ENCODE data around the gene TGOLN2.

DNA sequence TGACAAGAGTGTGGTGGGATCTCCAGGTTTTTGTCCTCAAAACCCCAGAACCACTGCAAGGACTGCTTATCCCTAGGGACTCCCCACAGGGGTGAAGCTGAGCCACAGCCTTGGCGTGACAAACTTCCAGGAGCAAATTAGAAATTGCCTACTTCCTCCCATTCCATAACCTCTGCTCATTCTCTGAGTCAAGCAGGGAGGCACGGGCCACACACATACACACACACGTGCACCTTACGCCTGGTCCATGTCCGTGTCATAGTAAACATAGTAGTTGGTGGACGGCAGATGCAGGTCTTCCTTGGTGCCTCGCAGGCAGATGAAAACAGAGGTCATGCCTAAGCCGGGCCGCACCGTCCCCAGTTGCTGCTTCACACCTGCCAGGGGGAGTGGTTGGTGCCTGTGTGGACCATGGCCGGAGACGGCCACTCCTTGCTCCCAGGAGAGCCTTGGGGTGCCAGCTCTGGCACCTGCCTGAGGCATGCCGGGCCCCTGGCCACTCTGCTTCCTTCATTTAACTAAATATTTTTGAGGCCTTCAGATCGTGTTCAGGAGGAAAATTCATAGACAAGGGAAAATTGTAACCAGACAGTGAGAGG is 16.7 kb upstream of the TGOLN2 start:
- no peak for TF ChIP-seq POLR2AphosphoS5 (IDR thresholded peaks at IDR 0.05; ENCODE audit: low read depth, low read length)
- TF ChIP-seq, protein P1, sequence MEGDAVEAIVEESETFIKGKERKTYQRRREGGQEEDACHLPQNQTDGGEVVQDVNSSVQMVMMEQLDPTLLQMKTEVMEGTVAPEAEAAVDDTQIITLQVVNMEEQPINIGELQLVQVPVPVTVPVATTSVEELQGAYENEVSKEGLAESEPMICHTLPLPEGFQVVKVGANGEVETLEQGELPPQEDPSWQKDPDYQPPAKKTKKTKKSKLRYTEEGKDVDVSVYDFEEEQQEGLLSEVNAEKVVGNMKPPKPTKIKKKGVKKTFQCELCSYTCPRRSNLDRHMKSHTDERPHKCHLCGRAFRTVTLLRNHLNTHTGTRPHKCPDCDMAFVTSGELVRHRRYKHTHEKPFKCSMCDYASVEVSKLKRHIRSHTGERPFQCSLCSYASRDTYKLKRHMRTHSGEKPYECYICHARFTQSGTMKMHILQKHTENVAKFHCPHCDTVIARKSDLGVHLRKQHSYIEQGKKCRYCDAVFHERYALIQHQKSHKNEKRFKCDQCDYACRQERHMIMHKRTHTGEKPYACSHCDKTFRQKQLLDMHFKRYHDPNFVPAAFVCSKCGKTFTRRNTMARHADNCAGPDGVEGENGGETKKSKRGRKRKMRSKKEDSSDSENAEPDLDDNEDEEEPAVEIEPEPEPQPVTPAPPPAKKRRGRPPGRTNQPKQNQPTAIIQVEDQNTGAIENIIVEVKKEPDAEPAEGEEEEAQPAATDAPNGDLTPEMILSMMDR (IDR thresholded peaks at IDR 0.05), result no peak
- TF ChIP-seq, protein P2, sequence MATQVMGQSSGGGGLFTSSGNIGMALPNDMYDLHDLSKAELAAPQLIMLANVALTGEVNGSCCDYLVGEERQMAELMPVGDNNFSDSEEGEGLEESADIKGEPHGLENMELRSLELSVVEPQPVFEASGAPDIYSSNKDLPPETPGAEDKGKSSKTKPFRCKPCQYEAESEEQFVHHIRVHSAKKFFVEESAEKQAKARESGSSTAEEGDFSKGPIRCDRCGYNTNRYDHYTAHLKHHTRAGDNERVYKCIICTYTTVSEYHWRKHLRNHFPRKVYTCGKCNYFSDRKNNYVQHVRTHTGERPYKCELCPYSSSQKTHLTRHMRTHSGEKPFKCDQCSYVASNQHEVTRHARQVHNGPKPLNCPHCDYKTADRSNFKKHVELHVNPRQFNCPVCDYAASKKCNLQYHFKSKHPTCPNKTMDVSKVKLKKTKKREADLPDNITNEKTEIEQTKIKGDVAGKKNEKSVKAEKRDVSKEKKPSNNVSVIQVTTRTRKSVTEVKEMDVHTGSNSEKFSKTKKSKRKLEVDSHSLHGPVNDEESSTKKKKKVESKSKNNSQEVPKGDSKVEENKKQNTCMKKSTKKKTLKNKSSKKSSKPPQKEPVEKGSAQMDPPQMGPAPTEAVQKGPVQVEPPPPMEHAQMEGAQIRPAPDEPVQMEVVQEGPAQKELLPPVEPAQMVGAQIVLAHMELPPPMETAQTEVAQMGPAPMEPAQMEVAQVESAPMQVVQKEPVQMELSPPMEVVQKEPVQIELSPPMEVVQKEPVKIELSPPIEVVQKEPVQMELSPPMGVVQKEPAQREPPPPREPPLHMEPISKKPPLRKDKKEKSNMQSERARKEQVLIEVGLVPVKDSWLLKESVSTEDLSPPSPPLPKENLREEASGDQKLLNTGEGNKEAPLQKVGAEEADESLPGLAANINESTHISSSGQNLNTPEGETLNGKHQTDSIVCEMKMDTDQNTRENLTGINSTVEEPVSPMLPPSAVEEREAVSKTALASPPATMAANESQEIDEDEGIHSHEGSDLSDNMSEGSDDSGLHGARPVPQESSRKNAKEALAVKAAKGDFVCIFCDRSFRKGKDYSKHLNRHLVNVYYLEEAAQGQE (IDR thresholded peaks at IDR 0.05; ENCODE audit: insufficient read depth in 1 of 2, low read depth in 2 of 2, low read length in 1 of 2), result no peak
- no peak for TF ChIP-seq TCF7L2 (IDR thresholded peaks at IDR 0.05; ENCODE audit: low read depth, low read length)
